GM21528 (cell line): ENCODE measurements around the gene RMDN3.

Experiments used
- ATAC-seq: cut with Tn5 transposase; IDR thresholded peaks from one replicate; pipeline ENCODE4 v1.9.1; 2021; ENCODE audit warnings: mild to moderate bottlenecking, moderate library complexity; ENCODE audit not compliant: unreplicated experiment, low FRiP score

Gene RMDN3

DNA sequence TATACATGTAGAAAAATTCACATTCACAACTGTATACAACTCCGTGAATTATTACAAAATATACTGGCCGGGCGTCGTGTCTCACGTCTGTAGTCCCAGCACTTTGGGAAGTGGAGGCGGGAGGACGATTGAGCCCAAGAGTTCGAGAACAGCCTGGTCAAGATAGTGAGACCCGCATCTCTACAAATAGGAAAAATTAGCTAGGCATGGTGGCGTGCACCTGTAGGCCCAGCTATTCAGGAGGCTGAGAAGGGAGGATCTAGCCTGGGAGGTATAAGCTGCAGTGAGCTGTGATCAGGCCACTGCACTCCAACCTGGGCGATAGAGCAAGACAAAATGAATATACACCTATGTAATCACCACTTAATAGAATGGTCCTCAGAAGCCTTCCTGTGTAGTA is 58.8 kb downstream of the RMDN3 start:
- no peak for ATAC-seq

GRCh38 chr15:40695469-40695890 is 59.6 kb downstream of the RMDN3 start:
- ATAC-seq: peak; percentile 39

DNA sequence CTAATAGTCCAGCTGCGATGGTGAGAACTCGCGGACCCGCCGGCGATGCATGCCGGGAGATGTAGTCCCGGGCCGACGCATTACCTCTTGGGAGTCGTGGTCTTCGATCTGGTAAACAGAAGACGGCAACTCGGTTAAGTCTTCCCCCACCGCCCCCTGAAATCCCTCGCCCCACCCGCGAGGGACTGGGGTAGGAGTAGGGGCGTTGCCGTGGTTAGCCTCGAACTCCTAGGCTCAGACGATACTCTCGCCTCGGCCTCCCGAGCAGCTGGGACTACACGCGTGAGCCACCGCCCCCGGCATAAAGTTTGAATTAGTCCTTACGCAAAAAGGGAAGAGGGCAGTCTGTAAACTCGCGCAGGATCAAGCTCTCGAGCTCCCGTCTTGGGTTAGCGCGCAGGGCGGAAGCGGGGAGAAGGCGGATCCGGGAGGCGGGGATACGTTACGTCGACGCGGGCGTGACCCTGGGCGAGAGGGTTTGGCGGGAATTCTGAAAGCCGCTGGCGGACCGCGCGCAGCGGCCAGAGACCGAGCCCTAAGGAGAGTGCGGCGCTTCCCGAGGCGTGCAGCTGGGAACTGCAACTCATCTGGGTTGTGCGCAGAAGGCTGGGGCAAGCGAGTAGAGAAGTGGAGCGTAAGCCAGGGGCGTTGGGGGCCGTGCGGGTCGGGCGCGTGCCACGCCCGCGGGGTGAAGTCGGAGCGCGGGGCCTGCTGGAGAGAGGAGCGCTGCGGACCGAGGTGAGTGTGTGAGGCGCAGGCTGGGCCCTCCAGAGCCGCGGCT is 60.2 kb downstream of the RMDN3 start, which contains the start of gene RAD51:
TSS of gene RAD51 (plus strand) at position 487 of the 781 bp plus-strand sequence. CDS start 3,585 bp downstream, outside the sequence.
- peak; percentile 77 for ATAC-seq

DNA sequence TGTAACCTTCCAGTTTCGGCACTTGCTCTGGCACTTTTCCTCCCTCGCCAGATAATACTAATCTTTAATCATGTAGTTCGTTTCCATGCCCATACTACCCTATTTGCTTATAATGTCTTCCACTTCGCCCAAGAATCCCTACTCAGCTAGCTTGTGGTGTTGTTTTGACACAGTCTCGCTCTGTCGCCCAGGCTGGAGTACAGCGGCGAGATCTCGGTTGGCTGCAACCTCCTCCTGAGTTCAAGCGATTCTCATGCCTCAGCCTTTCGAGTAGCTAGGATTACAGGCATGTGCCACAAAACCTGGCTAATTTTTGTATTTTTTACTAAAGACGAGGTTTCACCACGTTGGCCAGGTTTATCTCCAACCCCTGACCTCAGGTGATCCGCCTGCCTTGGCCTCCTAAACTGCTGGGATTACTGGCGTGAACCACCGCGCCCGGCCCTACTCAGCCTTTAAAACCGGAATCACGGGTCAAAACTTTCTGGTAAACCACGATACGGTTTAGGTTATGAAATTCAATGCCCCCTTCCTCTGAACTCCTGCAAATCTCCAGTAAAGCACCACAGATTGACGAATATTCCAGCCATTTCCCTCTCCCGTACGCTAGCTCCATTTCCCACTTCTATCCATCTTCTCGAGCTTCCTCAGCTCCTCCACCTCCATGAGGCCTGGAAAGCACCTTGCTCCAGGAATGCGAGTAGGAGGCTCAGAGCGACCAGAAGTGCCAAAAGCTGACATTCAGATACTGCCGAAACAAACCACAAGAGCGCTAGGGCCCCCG is 61.0 kb downstream of the RMDN3 start:
- ATAC-seq: peak; percentile 20

DNA sequence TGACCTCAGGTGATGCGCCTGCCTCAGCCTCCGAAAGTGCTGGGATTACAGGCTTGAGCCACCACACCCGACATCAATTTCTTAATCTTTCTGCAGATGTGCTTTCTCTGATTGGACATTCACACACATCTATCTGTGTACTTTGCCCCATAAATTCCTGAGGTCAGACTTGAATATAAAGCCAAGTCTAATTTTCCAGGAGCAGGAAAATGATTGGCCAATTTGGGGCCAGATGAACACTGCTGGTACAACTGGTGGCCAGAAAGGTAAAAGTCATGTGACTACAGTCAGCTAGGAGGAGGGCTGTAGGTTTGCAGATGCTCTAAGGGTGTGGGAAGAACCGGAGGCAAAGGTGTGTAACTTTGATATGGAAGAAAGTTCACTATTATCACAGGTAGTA is 63.3 kb downstream of the RMDN3 start:
- ATAC-seq: no peak

GRCh38 chr15:40688932-40689799 is 65.9 kb downstream of the RMDN3 start:
- no peak for ATAC-seq
